Stimulated activated effector memory CD8-positive, alpha-beta T cell treated with anti-CD3 and anti-CD28 coated beads, Interleukin-12 subunit alpha, Interleukin-12 subunit beta, amount 100 ng/mL, for 72 hours (primary cell): ENCODE data around the gene SPOCK1.

Source experiments
- ATAC-seq: fragments of 150-1000 bp; cut with Tn5 transposase; 2 replicates; pipeline ENCODE4 v1.10.0; 2021
- DNase-seq, 2 donors: peaks; one replicate each; pipeline ENCODE4 v3.0.0; 2021 to 2022; ENCODE audit warnings: low spot score in 2 of 2
- H3K27ac Mint-ChIP-seq: one replicate; pipeline ENCODE4 v1.8.0; 2022; ENCODE audit warnings: mild to moderate bottlenecking, mixed read lengths
- H3K36me3 Mint-ChIP-seq: one replicate; pipeline ENCODE4 v1.8.0; 2022; ENCODE audit warnings: mild to moderate bottlenecking, mixed read lengths
- H3K4me1 Mint-ChIP-seq: one replicate; pipeline ENCODE4 v1.8.0; 2022; ENCODE audit warnings: mixed read lengths
- H3K4me3 Mint-ChIP-seq: one replicate; pipeline ENCODE4 v1.8.0; 2022; ENCODE audit warnings: mild to moderate bottlenecking, mixed read lengths
- H3K9me3 Mint-ChIP-seq: one replicate; pipeline ENCODE4 v1.8.0; 2022; ENCODE audit warnings: mixed read lengths

The SPOCK1 gene

GRCh38 chr5:137231540-137231939 lies 267.6 kb downstream of the SPOCK1 start:
- Mint-ChIP-seq H3K4me3 (no peak overlapping the region), H3K9me3 (peaks cover 2% of the 10 kb centered on the region), H3K4me1 (no peaks in the 10 kb centered on the region), H3K27ac (no peak overlapping the region), H3K36me3 (no peaks in the 10 kb centered on the region)
- DNase-seq (no peak), ATAC-seq (no peak)

GRCh38 chr5:137228816-137229215 lies 270.3 kb downstream of the SPOCK1 start:
- Mint-ChIP-seq H3K36me3 (no peaks in the 10 kb centered on the region), H3K4me3 (no peak overlapping the region), H3K27ac (no peak overlapping the region), H3K9me3 (no peaks in the 10 kb centered on the region), H3K4me1 (no peaks in the 10 kb centered on the region)
- DNase-seq (no peak), ATAC-seq (no peak)

- Mint-ChIP-seq H3K9me3 (no peaks in the 10 kb centered on the region), H3K27ac (no peak overlapping the region), H3K36me3 (no peaks in the 10 kb centered on the region), H3K4me1 (no peaks in the 10 kb centered on the region), H3K4me3 (no peak overlapping the region)
- no peak for ATAC-seq
- DNase-seq = no peak
Measured at GRCh38 chr5:137226081-137226480, 273.0 kb downstream of the SPOCK1 start.

GRCh38 chr5:137223324-137224295 lies 275.5 kb downstream of the SPOCK1 start:
- no peak overlapping the region for H3K27ac Mint-ChIP-seq
- no peaks in the 10 kb centered on the region for H3K4me1 Mint-ChIP-seq
- ATAC-seq (no peak), DNase-seq (no peak)
- no peaks in the 10 kb centered on the region for H3K36me3 Mint-ChIP-seq
- no peak overlapping the region for H3K4me3 Mint-ChIP-seq
- no peaks in the 10 kb centered on the region for H3K9me3 Mint-ChIP-seq

- no peaks in the 10 kb centered on the region for H3K36me3 Mint-ChIP-seq
- DNase-seq (no peak), ATAC-seq (no peak)
- H3K4me3 Mint-ChIP-seq = no peak overlapping the region
- H3K9me3 Mint-ChIP-seq = no peaks in the 10 kb centered on the region
- no peaks in the 10 kb centered on the region for H3K4me1 Mint-ChIP-seq
- H3K27ac Mint-ChIP-seq = no peak overlapping the region
Measured at GRCh38 chr5:137221943-137222342, 277.2 kb downstream of the SPOCK1 start.

GRCh38 chr5:137220523-137220927 lies 278.6 kb downstream of the SPOCK1 start:
- Mint-ChIP-seq H3K4me3 (no peak overlapping the region), H3K9me3 (no peaks in the 10 kb centered on the region), H3K27ac (no peak overlapping the region), H3K36me3 (no peaks in the 10 kb centered on the region), H3K4me1 (no peaks in the 10 kb centered on the region)
- ATAC-seq (peak; percentile 62), DNase-seq (no peak)

- no peaks in the 10 kb centered on the region for H3K36me3 Mint-ChIP-seq
- H3K27ac Mint-ChIP-seq = no peak overlapping the region
- ATAC-seq = no peak
- DNase-seq = no peak
- H3K4me3 Mint-ChIP-seq = no peak overlapping the region
- no peaks in the 10 kb centered on the region for H3K4me1 Mint-ChIP-seq
- no peaks in the 10 kb centered on the region for H3K9me3 Mint-ChIP-seq
Measured at GRCh38 chr5:137218896-137219295, 280.2 kb downstream of the SPOCK1 start.

- H3K4me3 Mint-ChIP-seq = no peak overlapping the region
- no peaks in the 10 kb centered on the region for H3K9me3 Mint-ChIP-seq
- H3K27ac Mint-ChIP-seq = no peak overlapping the region
- ATAC-seq (no peak), DNase-seq (no peak)
- H3K4me1 Mint-ChIP-seq = no peaks in the 10 kb centered on the region
- H3K36me3 Mint-ChIP-seq = no peaks in the 10 kb centered on the region
Measured at GRCh38 chr5:137218471-137218870, 280.7 kb downstream of the SPOCK1 start.

GRCh38 chr5:137217599-137218200 lies 281.4 kb downstream of the SPOCK1 start:
- no peaks in the 10 kb centered on the region for H3K9me3 Mint-ChIP-seq
- no peak overlapping the region for H3K27ac Mint-ChIP-seq
- H3K36me3 Mint-ChIP-seq = no peaks in the 10 kb centered on the region
- H3K4me3 Mint-ChIP-seq = no peak overlapping the region
- H3K4me1 Mint-ChIP-seq = no peaks in the 10 kb centered on the region
- no peak for DNase-seq
- no peak for ATAC-seq

- no peaks in the 10 kb centered on the region for H3K36me3 Mint-ChIP-seq
- no peak overlapping the region for H3K4me3 Mint-ChIP-seq
- no peak overlapping the region for H3K27ac Mint-ChIP-seq
- no peak for ATAC-seq
- no peaks in the 10 kb centered on the region for H3K4me1 Mint-ChIP-seq
- no peak for DNase-seq
- no peaks in the 10 kb centered on the region for H3K9me3 Mint-ChIP-seq
Measured at GRCh38 chr5:137216976-137217598, 282.0 kb downstream of the SPOCK1 start.

GRCh38 chr5:137215780-137216179 lies 283.3 kb downstream of the SPOCK1 start:
- no peak overlapping the region for H3K4me3 Mint-ChIP-seq
- H3K9me3 Mint-ChIP-seq = no peaks in the 10 kb centered on the region
- DNase-seq = no peak
- no peak overlapping the region for H3K27ac Mint-ChIP-seq
- no peak for ATAC-seq
- H3K36me3 Mint-ChIP-seq = no peaks in the 10 kb centered on the region
- no peaks in the 10 kb centered on the region for H3K4me1 Mint-ChIP-seq

GRCh38 chr5:137215261-137215660 lies 283.9 kb downstream of the SPOCK1 start:
- H3K4me3 Mint-ChIP-seq = no peak overlapping the region

GRCh38 chr5:137214446-137215189 lies 284.5 kb downstream of the SPOCK1 start:
- H3K4me3 Mint-ChIP-seq = no peak overlapping the region
- H3K9me3 Mint-ChIP-seq = no peaks in the 10 kb centered on the region
- ATAC-seq (no peak), DNase-seq (no peak)
- no peaks in the 10 kb centered on the region for H3K36me3 Mint-ChIP-seq
- no peaks in the 10 kb centered on the region for H3K4me1 Mint-ChIP-seq
- no peak overlapping the region for H3K27ac Mint-ChIP-seq

More at GRCh38 chr5:137215261-137215660, 283.9 kb downstream of the SPOCK1 start:
- H3K9me3 Mint-ChIP-seq = no peaks in the 10 kb centered on the region
- H3K36me3 Mint-ChIP-seq = no peaks in the 10 kb centered on the region
- DNase-seq (no peak), ATAC-seq (no peak)
- H3K4me1 Mint-ChIP-seq = no peaks in the 10 kb centered on the region
- no peak overlapping the region for H3K27ac Mint-ChIP-seq

- ATAC-seq (no peak), DNase-seq (no peak)
- no peaks in the 10 kb centered on the region for H3K4me1 Mint-ChIP-seq
- no peaks in the 10 kb centered on the region for H3K36me3 Mint-ChIP-seq
- H3K4me3 Mint-ChIP-seq = no peak overlapping the region
- H3K27ac Mint-ChIP-seq = no peak overlapping the region
- H3K9me3 Mint-ChIP-seq = no peaks in the 10 kb centered on the region
Measured at GRCh38 chr5:137212471-137212870, 286.7 kb downstream of the SPOCK1 start.

GRCh38 chr5:137209232-137209809 lies 289.8 kb downstream of the SPOCK1 start:
- ATAC-seq (no peak), DNase-seq (no peak)
- Mint-ChIP-seq H3K4me3 (no peak overlapping the region), H3K9me3 (no peaks in the 10 kb centered on the region), H3K36me3 (no peaks in the 10 kb centered on the region), H3K27ac (no peak overlapping the region), H3K4me1 (no peaks in the 10 kb centered on the region)
